WERI-Rb-1 (cell line): Measurements from ENCODE around the gene DCAKD.

Source experiments
- DNase-seq: peaks from one replicate; pipeline ENCODE4 v3.0.0-alpha.2; 2020
- H3K27ac ChIP-seq: fragments of 250-450 bp; sonication (Bioruptor Pico); 2 replicates; pipeline ENCODE4 v1.5.1; 2020; ENCODE audit warnings: mild to moderate bottlenecking, moderate library complexity
- H3K27me3 ChIP-seq: fragments of 250-450 bp; sonication (Bioruptor Pico); 2 replicates; pipeline ENCODE4 v1.5.1; 2021; ENCODE audit warnings: mild to moderate bottlenecking, low read depth, moderate library complexity; ENCODE audit not compliant: insufficient read depth, severe bottlenecking
- H3K36me3 ChIP-seq: fragments of 250-450 bp; sonication (Bioruptor Pico); 2 replicates; pipeline ENCODE4 v1.5.1; 2020; ENCODE audit warnings: mild to moderate bottlenecking, moderate library complexity
- H3K4me3 ChIP-seq: 2 replicates; pipeline ENCODE4 v1.5.1; 2011; ENCODE audit warnings: low read depth, mild to moderate bottlenecking, control low read depth, low read length
- H3K9me3 ChIP-seq: fragments of 250-450 bp; sonication (Bioruptor Pico); 2 replicates; pipeline ENCODE4 v1.5.1; 2021; ENCODE audit warnings: mild to moderate bottlenecking, moderate library complexity; ENCODE audit not compliant: severe bottlenecking
- TF ChIP-seq, protein P1 (sequence below): IDR thresholded peaks from 2 replicates; pipeline ENCODE4 v1.5.1; 2011; ENCODE audit warnings: low read depth, mild to moderate bottlenecking, control low read depth, inconsistent platforms, low read length

Gene DCAKD

DNA sequence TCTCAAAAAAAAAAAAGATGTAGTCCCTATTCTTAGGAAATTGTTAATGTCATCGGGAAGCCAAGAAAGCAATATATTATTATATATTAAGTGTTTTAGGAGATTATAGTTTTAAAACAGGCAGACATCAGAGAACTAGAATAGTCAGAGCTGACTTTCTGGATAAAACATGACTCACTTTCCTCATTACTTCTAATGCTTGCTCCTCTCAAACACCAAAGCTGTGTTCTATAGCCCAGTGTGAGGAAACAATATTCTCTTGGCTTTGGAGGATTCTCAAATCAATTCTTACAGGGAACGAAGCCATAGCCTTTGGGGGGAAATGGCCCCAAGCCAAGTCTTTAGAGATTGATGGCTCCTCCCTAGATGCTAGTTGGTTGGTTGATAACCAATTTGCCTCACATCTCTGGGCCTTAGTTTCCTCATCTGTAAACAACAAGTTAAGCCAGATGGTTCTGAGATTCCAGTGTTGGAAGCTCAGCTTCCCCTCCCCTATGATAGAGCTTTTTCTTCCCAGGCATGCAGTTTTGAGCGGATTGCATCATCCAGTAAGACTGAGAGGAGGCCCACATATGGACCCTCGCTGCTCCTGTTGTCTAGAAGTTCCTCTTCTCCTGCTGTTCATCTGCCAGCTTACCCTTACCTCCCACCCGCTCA is 22.1 kb upstream of the DCAKD start:
- TF ChIP-seq, protein P1, sequence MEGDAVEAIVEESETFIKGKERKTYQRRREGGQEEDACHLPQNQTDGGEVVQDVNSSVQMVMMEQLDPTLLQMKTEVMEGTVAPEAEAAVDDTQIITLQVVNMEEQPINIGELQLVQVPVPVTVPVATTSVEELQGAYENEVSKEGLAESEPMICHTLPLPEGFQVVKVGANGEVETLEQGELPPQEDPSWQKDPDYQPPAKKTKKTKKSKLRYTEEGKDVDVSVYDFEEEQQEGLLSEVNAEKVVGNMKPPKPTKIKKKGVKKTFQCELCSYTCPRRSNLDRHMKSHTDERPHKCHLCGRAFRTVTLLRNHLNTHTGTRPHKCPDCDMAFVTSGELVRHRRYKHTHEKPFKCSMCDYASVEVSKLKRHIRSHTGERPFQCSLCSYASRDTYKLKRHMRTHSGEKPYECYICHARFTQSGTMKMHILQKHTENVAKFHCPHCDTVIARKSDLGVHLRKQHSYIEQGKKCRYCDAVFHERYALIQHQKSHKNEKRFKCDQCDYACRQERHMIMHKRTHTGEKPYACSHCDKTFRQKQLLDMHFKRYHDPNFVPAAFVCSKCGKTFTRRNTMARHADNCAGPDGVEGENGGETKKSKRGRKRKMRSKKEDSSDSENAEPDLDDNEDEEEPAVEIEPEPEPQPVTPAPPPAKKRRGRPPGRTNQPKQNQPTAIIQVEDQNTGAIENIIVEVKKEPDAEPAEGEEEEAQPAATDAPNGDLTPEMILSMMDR = no peak
- Histone ChIP-seq H3K27me3 (no peaks in the 10 kb centered on the region), H3K4me3 (no peak overlapping the region), H3K9me3 (no peaks in the 10 kb centered on the region), H3K36me3 (peaks cover 83% of the 10 kb centered on the region), H3K27ac (no peak overlapping the region; the same call in 1 of the 2 replicates)
- no peak for DNase-seq

DNA sequence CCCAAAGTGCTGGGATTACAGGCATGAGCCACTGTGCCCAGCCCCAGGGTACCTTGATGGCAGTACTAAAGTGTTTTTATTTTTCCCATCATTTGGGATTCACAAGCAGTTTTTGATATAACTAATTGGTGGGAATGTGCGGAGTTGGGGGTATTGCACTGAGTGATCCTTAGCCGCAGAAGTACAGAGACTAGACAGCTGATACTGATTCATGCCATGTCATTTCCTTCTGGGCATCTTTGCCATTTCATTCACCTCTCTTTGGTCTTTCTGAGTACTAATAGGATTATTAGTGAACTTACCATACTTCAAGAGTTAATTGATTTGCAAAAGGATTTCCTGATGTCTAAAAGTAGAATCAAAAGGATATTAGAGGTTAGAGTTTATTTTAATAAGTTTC is 19.4 kb upstream of the DCAKD start:
- no peaks in the 10 kb centered on the region for H3K9me3 ChIP-seq
- peaks cover 82% of the 10 kb centered on the region for H3K36me3 ChIP-seq
- H3K4me3 ChIP-seq = no peak overlapping the region
- DNase-seq = no peak
- no peak overlapping the region for H3K27ac ChIP-seq
- H3K27me3 ChIP-seq = no peaks in the 10 kb centered on the region
- TF ChIP-seq, protein P1 = no peak

DNA sequence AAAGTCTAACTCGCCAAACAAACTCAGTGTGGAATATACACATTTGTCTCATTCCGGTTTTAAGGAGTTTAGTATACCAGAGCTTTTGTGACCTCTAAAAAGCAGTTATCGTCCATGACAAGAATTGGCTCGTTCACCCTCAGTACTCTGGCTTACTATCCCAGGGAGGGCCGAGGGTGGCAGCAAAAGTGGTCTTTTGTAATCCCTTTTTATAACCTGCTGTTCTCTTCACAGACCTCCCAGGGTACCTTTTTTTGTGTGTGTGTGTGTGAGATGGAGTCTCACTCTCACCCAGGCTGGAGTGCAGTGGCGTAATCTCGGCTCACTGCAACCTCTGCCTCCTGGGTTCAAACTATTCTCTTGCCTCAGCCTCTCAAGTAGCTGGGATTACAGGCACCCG is 18.6 kb upstream of the DCAKD start:
- Histone ChIP-seq H3K27me3 (no peaks in the 10 kb centered on the region), H3K4me3 (no peak overlapping the region), H3K36me3 (peaks cover 77% of the 10 kb centered on the region), H3K9me3 (no peaks in the 10 kb centered on the region), H3K27ac (no peak overlapping the region)
- no peak for DNase-seq
- TF ChIP-seq, protein P1 = no peak

DNA sequence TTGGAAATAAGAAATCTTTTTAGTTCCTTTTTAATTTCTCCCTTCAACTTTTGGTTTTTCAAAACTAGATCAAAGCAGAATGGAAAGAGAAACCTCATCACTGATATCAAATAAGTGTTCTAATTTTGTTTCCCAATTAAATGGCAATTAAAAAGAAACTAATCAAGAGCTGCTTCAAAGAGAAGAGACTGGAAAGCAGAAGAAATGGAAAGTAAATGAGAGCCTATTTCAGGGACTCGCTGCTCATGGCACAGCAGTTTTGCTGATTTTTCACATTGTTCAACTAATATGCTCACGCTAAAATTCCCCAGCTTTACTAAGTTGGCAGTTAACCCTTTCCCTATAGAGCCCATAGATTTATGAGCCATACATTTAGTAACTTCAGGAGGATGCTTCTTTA is 16.2 kb upstream of the DCAKD start:
- H3K9me3 ChIP-seq = no peaks in the 10 kb centered on the region
- H3K36me3 ChIP-seq = peaks cover 62% of the 10 kb centered on the region
- TF ChIP-seq, protein P1 = no peak
- H3K4me3 ChIP-seq = no peak overlapping the region
- DNase-seq = no peak
- H3K27ac ChIP-seq = no peak overlapping the region
- no peaks in the 10 kb centered on the region for H3K27me3 ChIP-seq

DNA sequence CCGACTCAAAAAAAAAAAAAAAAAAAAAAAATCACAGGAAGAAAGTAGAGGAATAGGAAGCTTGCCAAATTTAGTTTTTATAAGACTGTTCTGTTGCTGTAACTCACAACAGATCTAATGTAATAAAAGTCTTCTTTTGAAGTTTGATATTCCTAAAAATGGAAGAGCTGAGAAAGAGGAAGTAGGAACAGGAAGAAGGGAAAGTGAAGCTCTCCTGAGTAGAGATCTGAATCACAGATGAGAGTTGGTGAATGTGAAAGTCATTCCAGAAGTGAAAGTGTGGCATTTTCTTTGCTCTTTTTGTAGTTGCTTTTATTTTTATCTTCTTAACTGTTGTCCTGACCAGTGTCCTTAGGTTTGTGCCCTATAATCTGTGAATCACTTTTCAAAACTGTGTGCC is 11.8 kb upstream of the DCAKD start:
- no peak overlapping the region for H3K4me3 ChIP-seq
- DNase-seq = no peak

More for the DNA sequence above, 11.8 kb upstream of the DCAKD start:
- Histone ChIP-seq H3K36me3 (peaks cover 29% of the 10 kb centered on the region), H3K9me3 (no peaks in the 10 kb centered on the region), H3K27ac (peak overlapping the region; percentile 94; the same call in 1 of the 2 replicates), H3K27me3 (no peaks in the 10 kb centered on the region)
- TF ChIP-seq, protein P1 = no peak
